HCT116 (cell line): Measurements from ENCODE around the gene CBR1.

Source experiments
- EGR1 ChIP-seq: IDR thresholded peaks from 2 replicates; pipeline ENCODE4 v1.6.1; 2012; ENCODE audit warnings: low read depth
- EZH2phosphoT487 ChIP-seq: fragments of 200-600 bp; IDR thresholded peaks from 2 replicates; pipeline ENCODE4 v1.6.1; 2018; ENCODE audit warnings: antibody characterized with exemption, borderline replicate concordance
- JUND ChIP-seq: IDR thresholded peaks from 2 replicates; pipeline ENCODE4 v1.6.1; 2012
- MAX ChIP-seq: IDR thresholded peaks from 2 replicates; pipeline ENCODE4 v1.6.1; 2012
- POLR2A ChIP-seq: IDR thresholded peaks from 2 replicates; pipeline ENCODE4 v1.7.0; 2011; ENCODE audit warnings: borderline replicate concordance; ENCODE audit not compliant: insufficient read depth, insufficient read length; ENCODE audit errors: extremely low read depth
- POLR2AphosphoS5 ChIP-seq: IDR thresholded peaks from 2 replicates; pipeline ENCODE4 v1.6.1; 2011; ENCODE audit warnings: mild to moderate bottlenecking, low read depth, low read length, moderate library complexity
- SIN3A ChIP-seq: IDR thresholded peaks from 2 replicates; pipeline ENCODE4 v1.6.1; 2012; ENCODE audit warnings: low read depth
- SP1 ChIP-seq: IDR thresholded peaks from 2 replicates; pipeline ENCODE4 v1.6.1; 2012; ENCODE audit warnings: low read depth
- TF ChIP-seq, protein P1 (sequence below), 3 experiments: fragments of 200-600 bp in 1 of 3; sonication (generic) in 1 of 3; IDR thresholded peaks in 2 of 3; conservative IDR thresholded peaks in 1 of 3; 2 replicates each; pipeline ENCODE4 v1.5.1; 2012 to 2017; ENCODE audit warnings: low read depth in 2 of 3, low read length in 2 of 3, antibody characterized with exemption in 1 of 3, borderline replicate concordance in 1 of 3, control low read depth in 1 of 3, mild to moderate bottlenecking in 1 of 3, mixed read lengths in 1 of 3, mixed run types in 1 of 3, moderate library complexity in 1 of 3; ENCODE audit not compliant: insufficient read depth in 1 of 3
- TF ChIP-seq, protein P2 (sequence below): IDR thresholded peaks from 2 replicates; pipeline ENCODE4 v1.6.1; 2012; ENCODE audit warnings: low read depth

GRCh38 chr21:36030581-36031189 lies 39.1 kb upstream of the CBR1 start:
- TF ChIP-seq POLR2AphosphoS5 = no peak
- TF ChIP-seq, protein P1, sequence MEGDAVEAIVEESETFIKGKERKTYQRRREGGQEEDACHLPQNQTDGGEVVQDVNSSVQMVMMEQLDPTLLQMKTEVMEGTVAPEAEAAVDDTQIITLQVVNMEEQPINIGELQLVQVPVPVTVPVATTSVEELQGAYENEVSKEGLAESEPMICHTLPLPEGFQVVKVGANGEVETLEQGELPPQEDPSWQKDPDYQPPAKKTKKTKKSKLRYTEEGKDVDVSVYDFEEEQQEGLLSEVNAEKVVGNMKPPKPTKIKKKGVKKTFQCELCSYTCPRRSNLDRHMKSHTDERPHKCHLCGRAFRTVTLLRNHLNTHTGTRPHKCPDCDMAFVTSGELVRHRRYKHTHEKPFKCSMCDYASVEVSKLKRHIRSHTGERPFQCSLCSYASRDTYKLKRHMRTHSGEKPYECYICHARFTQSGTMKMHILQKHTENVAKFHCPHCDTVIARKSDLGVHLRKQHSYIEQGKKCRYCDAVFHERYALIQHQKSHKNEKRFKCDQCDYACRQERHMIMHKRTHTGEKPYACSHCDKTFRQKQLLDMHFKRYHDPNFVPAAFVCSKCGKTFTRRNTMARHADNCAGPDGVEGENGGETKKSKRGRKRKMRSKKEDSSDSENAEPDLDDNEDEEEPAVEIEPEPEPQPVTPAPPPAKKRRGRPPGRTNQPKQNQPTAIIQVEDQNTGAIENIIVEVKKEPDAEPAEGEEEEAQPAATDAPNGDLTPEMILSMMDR (IDR thresholded peaks at IDR 0.05 in 2 of 3, conservative IDR thresholded peaks at IDR 0.05 in 1 of 3; ENCODE audit: borderline replicate concordance in 1 of 3, insufficient read depth in 1 of 3, low read depth in 2 of 3, low read length in 2 of 3) = no peak
- TF ChIP-seq, protein P2, sequence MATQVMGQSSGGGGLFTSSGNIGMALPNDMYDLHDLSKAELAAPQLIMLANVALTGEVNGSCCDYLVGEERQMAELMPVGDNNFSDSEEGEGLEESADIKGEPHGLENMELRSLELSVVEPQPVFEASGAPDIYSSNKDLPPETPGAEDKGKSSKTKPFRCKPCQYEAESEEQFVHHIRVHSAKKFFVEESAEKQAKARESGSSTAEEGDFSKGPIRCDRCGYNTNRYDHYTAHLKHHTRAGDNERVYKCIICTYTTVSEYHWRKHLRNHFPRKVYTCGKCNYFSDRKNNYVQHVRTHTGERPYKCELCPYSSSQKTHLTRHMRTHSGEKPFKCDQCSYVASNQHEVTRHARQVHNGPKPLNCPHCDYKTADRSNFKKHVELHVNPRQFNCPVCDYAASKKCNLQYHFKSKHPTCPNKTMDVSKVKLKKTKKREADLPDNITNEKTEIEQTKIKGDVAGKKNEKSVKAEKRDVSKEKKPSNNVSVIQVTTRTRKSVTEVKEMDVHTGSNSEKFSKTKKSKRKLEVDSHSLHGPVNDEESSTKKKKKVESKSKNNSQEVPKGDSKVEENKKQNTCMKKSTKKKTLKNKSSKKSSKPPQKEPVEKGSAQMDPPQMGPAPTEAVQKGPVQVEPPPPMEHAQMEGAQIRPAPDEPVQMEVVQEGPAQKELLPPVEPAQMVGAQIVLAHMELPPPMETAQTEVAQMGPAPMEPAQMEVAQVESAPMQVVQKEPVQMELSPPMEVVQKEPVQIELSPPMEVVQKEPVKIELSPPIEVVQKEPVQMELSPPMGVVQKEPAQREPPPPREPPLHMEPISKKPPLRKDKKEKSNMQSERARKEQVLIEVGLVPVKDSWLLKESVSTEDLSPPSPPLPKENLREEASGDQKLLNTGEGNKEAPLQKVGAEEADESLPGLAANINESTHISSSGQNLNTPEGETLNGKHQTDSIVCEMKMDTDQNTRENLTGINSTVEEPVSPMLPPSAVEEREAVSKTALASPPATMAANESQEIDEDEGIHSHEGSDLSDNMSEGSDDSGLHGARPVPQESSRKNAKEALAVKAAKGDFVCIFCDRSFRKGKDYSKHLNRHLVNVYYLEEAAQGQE = no peak
- TF ChIP-seq POLR2A = no peak
- no peak for TF ChIP-seq SIN3A
- TF ChIP-seq SP1 = no peak
- TF ChIP-seq MAX = no peak
- no peak for TF ChIP-seq JUND
- no peak for TF ChIP-seq EZH2phosphoT487
- no peak for TF ChIP-seq EGR1
